BE2C (cell line): ENCODE results near the gene DAB1.

Source experiments
- DNase-seq: peaks from one replicate; pipeline ENCODE4 v3.0.0-alpha.2; 2020
- H3K27me3 ChIP-seq: fragments of 250-450 bp; sonication (Bioruptor Pico); 2 replicates; pipeline ENCODE4 v1.5.1; 2020; ENCODE audit warnings: mild to moderate bottlenecking
- H3K36me3 ChIP-seq: fragments of 250-450 bp; sonication (Bioruptor Pico); 2 replicates; pipeline ENCODE4 v1.5.1; 2020; ENCODE audit warnings: mild to moderate bottlenecking
- H3K4me1 ChIP-seq: fragments of 250-450 bp; sonication (Bioruptor Pico); 2 replicates; pipeline ENCODE4 v1.5.1; 2020
- H3K4me3 ChIP-seq: 2 replicates; pipeline ENCODE4 v1.5.1; 2011; ENCODE audit warnings: low read depth, low read length
- H3K9me3 ChIP-seq: fragments of 250-450 bp; sonication (Bioruptor Pico); 2 replicates; pipeline ENCODE4 v1.5.1; 2020
- TF ChIP-seq, protein P1 (sequence below): IDR thresholded peaks from 2 replicates; pipeline ENCODE4 v1.5.1; 2012; ENCODE audit warnings: mild to moderate bottlenecking, low read depth, low read length

DAB1 gene

DNA sequence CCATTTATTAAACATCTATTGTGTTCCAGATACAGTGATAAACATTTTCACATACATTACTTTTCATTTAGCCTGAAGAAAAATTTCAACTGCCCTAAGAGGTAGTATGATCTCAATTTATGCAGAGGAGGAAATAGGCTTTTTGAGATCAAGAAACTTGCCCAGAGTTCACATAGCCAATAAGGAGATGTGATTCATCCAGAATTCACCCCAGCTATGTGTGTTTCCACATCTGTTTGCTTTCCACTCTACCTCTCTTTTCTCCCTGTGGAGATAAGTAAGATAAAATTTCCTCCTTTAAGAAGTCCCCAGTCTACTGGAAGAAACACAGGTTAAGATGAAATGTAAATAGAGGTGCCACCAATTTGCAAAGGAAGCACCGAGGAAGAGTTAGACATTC is 258.3 kb downstream of the DAB1 start:
- no peaks in the 10 kb centered on the region for H3K4me1 ChIP-seq
- no peak overlapping the region for H3K4me3 ChIP-seq
- H3K9me3 ChIP-seq, result no peaks in the 10 kb centered on the region
- H3K36me3 ChIP-seq, result no peaks in the 10 kb centered on the region
- DNase-seq, result no peak
- TF ChIP-seq, protein P1, sequence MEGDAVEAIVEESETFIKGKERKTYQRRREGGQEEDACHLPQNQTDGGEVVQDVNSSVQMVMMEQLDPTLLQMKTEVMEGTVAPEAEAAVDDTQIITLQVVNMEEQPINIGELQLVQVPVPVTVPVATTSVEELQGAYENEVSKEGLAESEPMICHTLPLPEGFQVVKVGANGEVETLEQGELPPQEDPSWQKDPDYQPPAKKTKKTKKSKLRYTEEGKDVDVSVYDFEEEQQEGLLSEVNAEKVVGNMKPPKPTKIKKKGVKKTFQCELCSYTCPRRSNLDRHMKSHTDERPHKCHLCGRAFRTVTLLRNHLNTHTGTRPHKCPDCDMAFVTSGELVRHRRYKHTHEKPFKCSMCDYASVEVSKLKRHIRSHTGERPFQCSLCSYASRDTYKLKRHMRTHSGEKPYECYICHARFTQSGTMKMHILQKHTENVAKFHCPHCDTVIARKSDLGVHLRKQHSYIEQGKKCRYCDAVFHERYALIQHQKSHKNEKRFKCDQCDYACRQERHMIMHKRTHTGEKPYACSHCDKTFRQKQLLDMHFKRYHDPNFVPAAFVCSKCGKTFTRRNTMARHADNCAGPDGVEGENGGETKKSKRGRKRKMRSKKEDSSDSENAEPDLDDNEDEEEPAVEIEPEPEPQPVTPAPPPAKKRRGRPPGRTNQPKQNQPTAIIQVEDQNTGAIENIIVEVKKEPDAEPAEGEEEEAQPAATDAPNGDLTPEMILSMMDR, result no peak
- H3K27me3 ChIP-seq, result no peaks in the 10 kb centered on the region

DNA sequence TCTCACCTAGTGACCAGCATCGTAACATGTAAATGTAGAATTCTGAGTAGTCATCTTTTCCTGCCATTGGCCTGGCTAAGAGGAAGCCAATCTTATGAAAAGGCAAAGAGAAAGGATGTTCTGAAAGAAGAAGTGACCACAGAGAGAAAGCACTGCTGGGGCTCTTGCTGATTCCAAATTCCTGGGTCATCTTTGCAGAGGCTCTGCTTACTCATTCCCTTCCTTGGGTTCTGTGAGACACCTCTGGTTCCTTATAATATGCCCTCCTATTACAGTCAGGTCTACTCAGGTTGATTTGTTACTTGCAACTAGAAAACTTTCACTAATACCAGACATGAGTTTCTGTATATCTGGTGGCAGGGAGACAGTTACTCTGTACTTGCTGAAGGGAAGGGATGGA is 259.3 kb downstream of the DAB1 start:
- DNase-seq, result no peak
- H3K27me3 ChIP-seq, result no peaks in the 10 kb centered on the region
- TF ChIP-seq, protein P1, result no peak
- H3K4me1 ChIP-seq, result no peaks in the 10 kb centered on the region
- no peaks in the 10 kb centered on the region for H3K36me3 ChIP-seq
- no peak overlapping the region for H3K4me3 ChIP-seq
- no peaks in the 10 kb centered on the region for H3K9me3 ChIP-seq

DNA sequence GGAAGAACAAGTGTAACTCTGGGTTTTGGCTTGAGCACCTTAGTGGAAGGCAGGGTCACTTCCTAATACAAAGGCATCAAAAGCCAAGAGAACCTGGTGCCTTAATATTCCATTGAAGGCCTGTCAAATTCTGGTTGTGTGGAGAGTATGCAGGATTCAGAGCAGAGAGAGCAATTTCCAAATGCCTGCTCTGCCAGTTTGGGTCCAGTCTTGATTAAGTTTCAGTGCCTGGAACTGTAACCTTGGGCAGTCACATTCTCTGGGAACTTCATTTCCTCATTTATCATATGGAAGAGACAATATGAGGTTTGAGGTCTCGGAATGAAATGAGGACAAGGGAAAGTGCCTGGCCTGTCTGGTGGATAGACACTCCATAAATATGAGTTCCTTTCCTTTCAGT is 260.1 kb downstream of the DAB1 start:
- no peaks in the 10 kb centered on the region for H3K27me3 ChIP-seq
- no peaks in the 10 kb centered on the region for H3K4me1 ChIP-seq
- no peak for DNase-seq
- no peak overlapping the region for H3K4me3 ChIP-seq
- no peaks in the 10 kb centered on the region for H3K36me3 ChIP-seq
- TF ChIP-seq, protein P1, result no peak
- H3K9me3 ChIP-seq, result no peaks in the 10 kb centered on the region

DNA sequence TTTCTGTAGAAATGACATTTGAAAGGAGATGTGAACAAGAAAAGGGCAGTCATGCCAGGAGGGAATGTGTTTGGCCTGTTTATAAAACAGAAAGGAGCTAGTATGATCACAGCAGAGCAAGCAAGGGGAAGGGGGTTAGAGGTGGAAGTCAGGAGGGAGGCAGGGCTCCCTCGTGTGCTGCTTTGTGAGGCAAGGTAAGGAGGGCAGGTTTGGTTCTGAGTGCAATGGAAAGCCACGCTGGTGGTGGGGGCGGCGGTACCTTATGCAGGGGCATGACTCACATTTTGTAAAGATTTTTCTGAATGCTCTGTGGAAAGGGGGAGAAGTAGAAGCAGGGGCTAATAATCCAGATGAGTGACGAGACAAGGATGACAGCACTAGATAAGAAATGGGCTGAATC is 260.5 kb downstream of the DAB1 start:
- no peak overlapping the region for H3K4me3 ChIP-seq
- no peaks in the 10 kb centered on the region for H3K27me3 ChIP-seq
- DNase-seq, result no peak
- no peaks in the 10 kb centered on the region for H3K9me3 ChIP-seq
- H3K36me3 ChIP-seq, result no peaks in the 10 kb centered on the region
- TF ChIP-seq, protein P1, result no peak
- H3K4me1 ChIP-seq, result no peaks in the 10 kb centered on the region

DNA sequence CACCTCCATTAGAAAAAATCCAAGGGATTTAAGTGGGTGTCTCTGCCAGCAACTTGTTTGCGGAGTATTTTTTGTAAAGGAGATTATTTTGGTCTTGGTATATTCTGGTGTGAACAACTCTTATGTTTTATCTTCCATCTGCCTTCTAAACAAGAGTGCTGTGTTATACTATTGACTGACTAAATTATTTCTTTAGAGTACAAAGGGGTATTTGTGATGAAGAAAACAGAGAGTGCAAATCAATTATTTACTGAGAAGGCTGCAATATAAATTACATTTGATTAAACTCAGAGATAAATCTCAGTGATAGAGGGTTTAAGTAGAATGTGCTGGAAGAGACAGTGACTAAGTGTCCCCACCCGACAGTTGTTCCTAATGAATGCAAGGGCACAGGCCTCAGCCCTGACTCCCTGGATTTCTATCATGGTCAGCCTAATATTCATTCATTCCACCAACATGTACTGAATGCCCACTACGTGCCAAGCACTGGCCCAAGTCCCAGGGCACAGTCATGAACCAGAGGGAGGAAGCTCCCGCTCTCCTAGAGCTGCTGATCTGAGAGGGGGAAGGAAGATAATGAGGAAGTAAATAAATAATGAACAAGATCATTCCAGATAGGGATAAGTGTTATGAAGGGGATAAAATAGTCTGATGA is 261.1 kb downstream of the DAB1 start:
- TF ChIP-seq, protein P1, result no peak
- Histone ChIP-seq H3K4me3 (no peak overlapping the region), H3K9me3 (no peaks in the 10 kb centered on the region), H3K4me1 (no peaks in the 10 kb centered on the region), H3K36me3 (no peaks in the 10 kb centered on the region), H3K27me3 (no peaks in the 10 kb centered on the region)
- DNase-seq, result no peak

DNA sequence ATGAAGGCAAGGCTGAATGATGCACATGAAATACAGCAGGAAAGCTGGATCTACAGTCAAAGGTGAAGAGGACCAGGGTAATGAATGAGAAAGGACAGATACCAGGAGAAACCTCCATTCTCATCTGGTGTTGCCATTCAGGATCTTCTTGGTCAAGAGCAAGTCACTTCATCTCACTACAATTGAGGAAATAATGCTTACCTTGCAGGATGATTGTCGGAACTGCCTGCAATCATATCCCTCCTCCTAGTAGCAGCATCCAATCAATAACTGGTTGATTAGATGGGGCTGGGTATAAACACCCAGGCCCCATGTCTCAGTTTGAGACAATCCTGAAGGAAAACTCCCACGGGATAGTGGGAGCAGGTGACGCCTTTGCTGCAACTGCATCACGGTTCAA is 263.3 kb downstream of the DAB1 start:
- Histone ChIP-seq H3K36me3 (no peaks in the 10 kb centered on the region), H3K9me3 (no peaks in the 10 kb centered on the region), H3K4me1 (no peaks in the 10 kb centered on the region), H3K4me3 (no peak overlapping the region), H3K27me3 (no peaks in the 10 kb centered on the region)
- DNase-seq, result no peak
- TF ChIP-seq, protein P1, result no peak
